ENCODE results near the gene CD40.

GRCh38 chr20:46118481-46119020 is 437 bp downstream of the CD40 start:
- TF ChIP-seq CTCF (IDR thresholded peaks at IDR 0.05) (no peak), POLR2A (IDR thresholded peaks at IDR 0.05) (no peak), POLR2AphosphoS5 (IDR thresholded peaks at IDR 0.05) (no peak)

Data from breast epithelium (tissue), 3 donors.